ENCODE results near the gene VPS72.
A peak's percentile ranks its signal among the peaks of the same experiment; 100 is the strongest.

VPS72 gene

DNA sequence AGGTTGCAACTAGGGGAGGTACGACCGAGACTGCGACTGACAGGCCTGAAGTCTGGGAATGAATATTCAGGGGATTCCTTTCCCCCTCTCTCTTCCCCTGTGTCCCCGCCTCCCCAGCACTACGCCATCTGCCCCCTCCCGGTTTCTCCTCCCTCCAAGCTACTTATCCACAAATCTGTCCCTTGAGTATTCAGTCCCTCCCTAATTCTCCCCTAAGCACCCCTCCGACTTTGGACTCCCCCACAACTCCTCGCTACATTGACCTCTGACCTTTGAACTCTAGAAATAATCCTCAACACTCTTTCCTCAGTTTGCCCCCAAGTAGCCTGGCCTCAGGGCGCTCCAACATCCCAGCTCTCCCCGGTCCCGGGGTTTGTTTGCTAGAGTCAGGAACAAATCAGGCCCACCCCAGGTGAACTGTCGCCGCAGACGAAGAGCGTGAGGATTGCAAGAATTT, 24.7 kb downstream of the VPS72 start (continued):
- TF ChIP-seq ZSCAN30 (tag by site-specific recombination; IDR thresholded peaks at IDR 0.05) = no peak
- no peak for TF ChIP-seq FEZF1 (tag by site-specific recombination; IDR thresholded peaks at IDR 0.05)
- TF ChIP-seq ZNF16 (tag by site-specific recombination; IDR thresholded peaks at IDR 0.05; ENCODE audit: low read depth) = no peak
- TF ChIP-seq, protein P1, sequence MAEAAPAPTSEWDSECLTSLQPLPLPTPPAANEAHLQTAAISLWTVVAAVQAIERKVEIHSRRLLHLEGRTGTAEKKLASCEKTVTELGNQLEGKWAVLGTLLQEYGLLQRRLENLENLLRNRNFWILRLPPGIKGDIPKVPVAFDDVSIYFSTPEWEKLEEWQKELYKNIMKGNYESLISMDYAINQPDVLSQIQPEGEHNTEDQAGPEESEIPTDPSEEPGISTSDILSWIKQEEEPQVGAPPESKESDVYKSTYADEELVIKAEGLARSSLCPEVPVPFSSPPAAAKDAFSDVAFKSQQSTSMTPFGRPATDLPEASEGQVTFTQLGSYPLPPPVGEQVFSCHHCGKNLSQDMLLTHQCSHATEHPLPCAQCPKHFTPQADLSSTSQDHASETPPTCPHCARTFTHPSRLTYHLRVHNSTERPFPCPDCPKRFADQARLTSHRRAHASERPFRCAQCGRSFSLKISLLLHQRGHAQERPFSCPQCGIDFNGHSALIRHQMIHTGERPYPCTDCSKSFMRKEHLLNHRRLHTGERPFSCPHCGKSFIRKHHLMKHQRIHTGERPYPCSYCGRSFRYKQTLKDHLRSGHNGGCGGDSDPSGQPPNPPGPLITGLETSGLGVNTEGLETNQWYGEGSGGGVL (tag by site-specific recombination; IDR thresholded peaks at IDR 0.05) = peak; percentile 98
- TF ChIP-seq YY2 (tag by site-specific recombination; IDR thresholded peaks at IDR 0.05) = no peak
- TF ChIP-seq ZFP41 (tag by site-specific recombination; IDR thresholded peaks at IDR 0.05; ENCODE audit: borderline replicate concordance) = no peak
- no peak for TF ChIP-seq ZNF155 (tag by site-specific recombination; IDR thresholded peaks at IDR 0.05)
- TF ChIP-seq ZNF132 (tag by site-specific recombination; IDR thresholded peaks at IDR 0.05; ENCODE audit: borderline replicate concordance) = no peak
- no peak for TF ChIP-seq TCF7L2 (IDR thresholded peaks at IDR 0.05; ENCODE audit: borderline replicate concordance, low read depth, low read length)
- TF ChIP-seq, protein P2, sequence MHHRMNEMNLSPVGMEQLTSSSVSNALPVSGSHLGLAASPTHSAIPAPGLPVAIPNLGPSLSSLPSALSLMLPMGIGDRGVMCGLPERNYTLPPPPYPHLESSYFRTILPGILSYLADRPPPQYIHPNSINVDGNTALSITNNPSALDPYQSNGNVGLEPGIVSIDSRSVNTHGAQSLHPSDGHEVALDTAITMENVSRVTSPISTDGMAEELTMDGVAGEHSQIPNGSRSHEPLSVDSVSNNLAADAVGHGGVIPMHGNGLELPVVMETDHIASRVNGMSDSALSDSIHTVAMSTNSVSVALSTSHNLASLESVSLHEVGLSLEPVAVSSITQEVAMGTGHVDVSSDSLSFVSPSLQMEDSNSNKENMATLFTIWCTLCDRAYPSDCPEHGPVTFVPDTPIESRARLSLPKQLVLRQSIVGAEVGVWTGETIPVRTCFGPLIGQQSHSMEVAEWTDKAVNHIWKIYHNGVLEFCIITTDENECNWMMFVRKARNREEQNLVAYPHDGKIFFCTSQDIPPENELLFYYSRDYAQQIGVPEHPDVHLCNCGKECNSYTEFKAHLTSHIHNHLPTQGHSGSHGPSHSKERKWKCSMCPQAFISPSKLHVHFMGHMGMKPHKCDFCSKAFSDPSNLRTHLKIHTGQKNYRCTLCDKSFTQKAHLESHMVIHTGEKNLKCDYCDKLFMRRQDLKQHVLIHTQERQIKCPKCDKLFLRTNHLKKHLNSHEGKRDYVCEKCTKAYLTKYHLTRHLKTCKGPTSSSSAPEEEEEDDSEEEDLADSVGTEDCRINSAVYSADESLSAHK (tag by site-specific recombination; IDR thresholded peaks at IDR 0.05) = no peak
- no peak for TF ChIP-seq ZNF529 (tag by site-specific recombination; IDR thresholded peaks at IDR 0.05; ENCODE audit: insufficient replicate concordance)
- TF ChIP-seq, protein P3, sequence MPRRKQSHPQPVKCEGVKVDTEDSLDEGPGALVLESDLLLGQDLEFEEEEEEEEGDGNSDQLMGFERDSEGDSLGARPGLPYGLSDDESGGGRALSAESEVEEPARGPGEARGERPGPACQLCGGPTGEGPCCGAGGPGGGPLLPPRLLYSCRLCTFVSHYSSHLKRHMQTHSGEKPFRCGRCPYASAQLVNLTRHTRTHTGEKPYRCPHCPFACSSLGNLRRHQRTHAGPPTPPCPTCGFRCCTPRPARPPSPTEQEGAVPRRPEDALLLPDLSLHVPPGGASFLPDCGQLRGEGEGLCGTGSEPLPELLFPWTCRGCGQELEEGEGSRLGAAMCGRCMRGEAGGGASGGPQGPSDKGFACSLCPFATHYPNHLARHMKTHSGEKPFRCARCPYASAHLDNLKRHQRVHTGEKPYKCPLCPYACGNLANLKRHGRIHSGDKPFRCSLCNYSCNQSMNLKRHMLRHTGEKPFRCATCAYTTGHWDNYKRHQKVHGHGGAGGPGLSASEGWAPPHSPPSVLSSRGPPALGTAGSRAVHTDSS (tag by site-specific recombination; IDR thresholded peaks at IDR 0.05) = no peak
- no peak for TF ChIP-seq SALL2 (tag by site-specific recombination; IDR thresholded peaks at IDR 0.05; ENCODE audit: borderline replicate concordance)
- TF ChIP-seq, protein P4, sequence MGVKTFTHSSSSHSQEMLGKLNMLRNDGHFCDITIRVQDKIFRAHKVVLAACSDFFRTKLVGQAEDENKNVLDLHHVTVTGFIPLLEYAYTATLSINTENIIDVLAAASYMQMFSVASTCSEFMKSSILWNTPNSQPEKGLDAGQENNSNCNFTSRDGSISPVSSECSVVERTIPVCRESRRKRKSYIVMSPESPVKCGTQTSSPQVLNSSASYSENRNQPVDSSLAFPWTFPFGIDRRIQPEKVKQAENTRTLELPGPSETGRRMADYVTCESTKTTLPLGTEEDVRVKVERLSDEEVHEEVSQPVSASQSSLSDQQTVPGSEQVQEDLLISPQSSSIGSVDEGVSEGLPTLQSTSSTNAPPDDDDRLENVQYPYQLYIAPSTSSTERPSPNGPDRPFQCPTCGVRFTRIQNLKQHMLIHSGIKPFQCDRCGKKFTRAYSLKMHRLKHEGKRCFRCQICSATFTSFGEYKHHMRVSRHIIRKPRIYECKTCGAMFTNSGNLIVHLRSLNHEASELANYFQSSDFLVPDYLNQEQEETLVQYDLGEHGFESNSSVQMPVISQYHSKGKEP (tag by site-specific recombination; IDR thresholded peaks at IDR 0.05) = no peak
- no peak for TF ChIP-seq ZNF560 (tag by site-specific recombination; IDR thresholded peaks at IDR 0.05; ENCODE audit: borderline replicate concordance)
- no peak for TF ChIP-seq MEIS1 (CRISPR knock-in tag; IDR thresholded peaks at IDR 0.05; ENCODE audit: borderline replicate concordance)
- TF ChIP-seq, protein P5, sequence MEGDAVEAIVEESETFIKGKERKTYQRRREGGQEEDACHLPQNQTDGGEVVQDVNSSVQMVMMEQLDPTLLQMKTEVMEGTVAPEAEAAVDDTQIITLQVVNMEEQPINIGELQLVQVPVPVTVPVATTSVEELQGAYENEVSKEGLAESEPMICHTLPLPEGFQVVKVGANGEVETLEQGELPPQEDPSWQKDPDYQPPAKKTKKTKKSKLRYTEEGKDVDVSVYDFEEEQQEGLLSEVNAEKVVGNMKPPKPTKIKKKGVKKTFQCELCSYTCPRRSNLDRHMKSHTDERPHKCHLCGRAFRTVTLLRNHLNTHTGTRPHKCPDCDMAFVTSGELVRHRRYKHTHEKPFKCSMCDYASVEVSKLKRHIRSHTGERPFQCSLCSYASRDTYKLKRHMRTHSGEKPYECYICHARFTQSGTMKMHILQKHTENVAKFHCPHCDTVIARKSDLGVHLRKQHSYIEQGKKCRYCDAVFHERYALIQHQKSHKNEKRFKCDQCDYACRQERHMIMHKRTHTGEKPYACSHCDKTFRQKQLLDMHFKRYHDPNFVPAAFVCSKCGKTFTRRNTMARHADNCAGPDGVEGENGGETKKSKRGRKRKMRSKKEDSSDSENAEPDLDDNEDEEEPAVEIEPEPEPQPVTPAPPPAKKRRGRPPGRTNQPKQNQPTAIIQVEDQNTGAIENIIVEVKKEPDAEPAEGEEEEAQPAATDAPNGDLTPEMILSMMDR (tag by site-specific recombination; IDR thresholded peaks at IDR 0.05) = peak; percentile 16; the same call in 1 of the 2 replicates
- no peak for TF ChIP-seq ZNF169 (tag by site-specific recombination; IDR thresholded peaks at IDR 0.05)
- no peak for TF ChIP-seq ZNF114 (tag by site-specific recombination; IDR thresholded peaks at IDR 0.05)
- TF ChIP-seq ZNF274 (IDR thresholded peaks at IDR 0.05; ENCODE audit: low read length) = no peak
- TF ChIP-seq ZNF274 (tag by site-specific recombination; IDR thresholded peaks at IDR 0.05; ENCODE audit: borderline replicate concordance) = no peak
- TF ChIP-seq, protein P6, sequence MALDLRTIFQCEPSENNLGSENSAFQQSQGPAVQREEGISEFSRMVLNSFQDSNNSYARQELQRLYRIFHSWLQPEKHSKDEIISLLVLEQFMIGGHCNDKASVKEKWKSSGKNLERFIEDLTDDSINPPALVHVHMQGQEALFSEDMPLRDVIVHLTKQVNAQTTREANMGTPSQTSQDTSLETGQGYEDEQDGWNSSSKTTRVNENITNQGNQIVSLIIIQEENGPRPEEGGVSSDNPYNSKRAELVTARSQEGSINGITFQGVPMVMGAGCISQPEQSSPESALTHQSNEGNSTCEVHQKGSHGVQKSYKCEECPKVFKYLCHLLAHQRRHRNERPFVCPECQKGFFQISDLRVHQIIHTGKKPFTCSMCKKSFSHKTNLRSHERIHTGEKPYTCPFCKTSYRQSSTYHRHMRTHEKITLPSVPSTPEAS (tag by site-specific recombination; IDR thresholded peaks at IDR 0.05) = 0 out of 2 replicates have a peak, but pooled peaks have one; percentile 16
- TF ChIP-seq, protein P7, sequence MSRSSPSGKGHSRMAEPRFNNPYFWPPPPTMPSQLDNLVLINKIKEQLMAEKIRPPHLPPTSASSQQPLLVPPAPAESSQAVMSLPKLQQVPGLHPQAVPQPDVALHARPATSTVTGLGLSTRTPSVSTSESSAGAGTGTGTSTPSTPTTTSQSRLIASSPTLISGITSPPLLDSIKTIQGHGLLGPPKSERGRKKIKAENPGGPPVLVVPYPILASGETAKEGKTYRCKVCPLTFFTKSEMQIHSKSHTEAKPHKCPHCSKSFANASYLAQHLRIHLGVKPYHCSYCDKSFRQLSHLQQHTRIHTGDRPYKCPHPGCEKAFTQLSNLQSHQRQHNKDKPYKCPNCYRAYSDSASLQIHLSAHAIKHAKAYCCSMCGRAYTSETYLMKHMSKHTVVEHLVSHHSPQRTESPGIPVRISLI (tag by site-specific recombination; IDR thresholded peaks at IDR 0.05) = no peak
